ENCODE results near the gene CCDC85A. TPM values are rescaled to one million over a fixed set of nuclear protein-coding genes. Genes with fewer than 3 reads are reported as not detected.

Gene CCDC85A
- total and polyA plus RNA-seq, 2 of the 8 experiments (the other 6 are each of a cell fraction or from before 2014, with no cell fraction given) = 0.20 TPM; not detected in 1

GRCh38 chr2:56299171-56299691, 115.4 kb downstream of the CCDC85A start:
- no peaks in the 10 kb centered on the region for H3K23me2 ChIP-seq (ENCODE audit: low read depth, low read length)
- no peak overlapping the region for H2AFZ ChIP-seq (ENCODE audit: low read length)
- no peak overlapping the region for H3K9ac ChIP-seq (replicated peaks in 1 of 4; ENCODE audit: extremely low read depth in 1 of 4, low read depth in 3 of 4, low read length in 3 of 4)
- H2AK5ac ChIP-seq (ENCODE audit: low read depth, low read length) = no peak overlapping the region
- H2BK15ac ChIP-seq (ENCODE audit: low read length) = no peak overlapping the region
- no peaks in the 10 kb centered on the region for H3K9me3 ChIP-seq (ENCODE audit: insufficient read depth in 2 of 2, low read depth in 1 of 2, low read length in 1 of 2)
- no peak overlapping the region for H2BK120ac ChIP-seq (replicated peaks; ENCODE audit: low read depth, low read length)
- ChIA-PET CTCF (ENCODE audit: partially characterized antibody) (interaction anchor here (0.8 to 1.9 kb wide), 3 partner anchors 9 to 108 kb away, joined by 3 to 5 read pairs (median 3); no protein-coding TSS in a partner anchor), POLR2A (ENCODE audit: partially characterized antibody) (no interaction called here)
- H4K8ac ChIP-seq (ENCODE audit: extremely low read depth, insufficient read depth, low read length) = no peak overlapping the region
- H2BK5ac ChIP-seq (ENCODE audit: low read depth, low read length) = no peak overlapping the region
- H3K79me1 ChIP-seq (ENCODE audit: low read depth, low read length) = no peaks in the 10 kb centered on the region
- no peak overlapping the region for H3K23ac ChIP-seq (ENCODE audit: insufficient read length)
- H3K27me3 ChIP-seq (replicated peaks in 1 of 4; ENCODE audit: control insufficient read depth in 3 of 4, extremely low read depth in 1 of 4, insufficient read depth in 3 of 4, low read length in 3 of 4) = no peaks in the 10 kb centered on the region
- no peak overlapping the region for H3K18ac ChIP-seq (ENCODE audit: extremely low read depth, low read length)
- 84% methylated on average over 3 of the region's 3 CpGs; no CpG with 5 or more reads in 1 of the 2 experiments for WGBS, 2 experiments (ENCODE audit: extremely low coverage in 1 of 2, insufficient coverage in 1 of 2, insufficient read length in 1 of 2, insufficient replicate concordance in 2 of 2, low coverage in 1 of 2, low lambda C conversion rate in 2 of 2, missing lambda C conversion rate in 1 of 2)
- no peak for FAIRE-seq
- 0 out of 7 replicates have a peak, but pooled peaks cover 0 to 2% (median 0%) of the 10 kb centered on the region in 4 experiments for H3K4me1 ChIP-seq (replicated peaks in 1 of 4; ENCODE audit: control insufficient read depth in 3 of 4, insufficient read depth in 4 of 4, low read length in 3 of 4)
- H3K4ac ChIP-seq (replicated peaks; ENCODE audit: insufficient read length, low read depth, low read length) = no peak overlapping the region
- no peak overlapping the region for H3K4me3 ChIP-seq (ENCODE audit: extremely low read depth in 1 of 4, insufficient read depth in 2 of 4, low read depth in 3 of 4, low read length in 4 of 4)
- H2BK12ac ChIP-seq (ENCODE audit: low read depth, low read length) = no peak overlapping the region
- H3K27ac ChIP-seq (ENCODE audit: low read depth, low read length) = no peak overlapping the region
- H4K5ac ChIP-seq (ENCODE audit: insufficient read length, low read depth, low read length) = no peak overlapping the region
- TF ChIP-seq EGR1 (IDR thresholded peaks at IDR 0.05; ENCODE audit: borderline replicate concordance, low read depth, low read length) (no peak), RXRA (IDR thresholded peaks at IDR 0.05; ENCODE audit: insufficient read depth, low read depth, low read length) (no peak), CHD1 (IDR thresholded peaks at IDR 0.05; ENCODE audit: low read depth, low read length) (no peak), MAFK (IDR thresholded peaks at IDR 0.05; ENCODE audit: low read depth, low read length) (no peak)
- H4K20me1 ChIP-seq (replicated peaks in 1 of 2; ENCODE audit: control insufficient read depth in 1 of 2, insufficient read depth in 2 of 2, low read length in 2 of 2) = no peaks in the 10 kb centered on the region
- no peak for DNase-seq (ENCODE audit: low read depth in 1 of 2, low spot score in 2 of 2)
- H3K56ac ChIP-seq (replicated peaks; ENCODE audit: insufficient read length, low read depth, low read length) = no peak overlapping the region
- H2BK20ac ChIP-seq (ENCODE audit: low read length) = no peak overlapping the region
- no peak overlapping the region for H3K14ac ChIP-seq (ENCODE audit: insufficient read length)
- no peaks in the 10 kb centered on the region for H3K36me3 ChIP-seq (ENCODE audit: control insufficient read depth in 2 of 4, insufficient read depth in 4 of 4, low read length in 3 of 4)
- no peak overlapping the region for H4K91ac ChIP-seq (replicated peaks; ENCODE audit: insufficient read length, low read length)
- no peaks in the 10 kb centered on the region for H3K79me2 ChIP-seq (ENCODE audit: control insufficient read depth in 1 of 2, insufficient read depth in 2 of 2, low read length in 2 of 2)
- no peak overlapping the region for H3K4me2 ChIP-seq (ENCODE audit: insufficient read depth in 1 of 2, low read depth in 2 of 2, low read length in 2 of 2)

Measured in H1 (cell line).